ENCODE data around the gene ITPR3.

Gene ITPR3

DNA sequence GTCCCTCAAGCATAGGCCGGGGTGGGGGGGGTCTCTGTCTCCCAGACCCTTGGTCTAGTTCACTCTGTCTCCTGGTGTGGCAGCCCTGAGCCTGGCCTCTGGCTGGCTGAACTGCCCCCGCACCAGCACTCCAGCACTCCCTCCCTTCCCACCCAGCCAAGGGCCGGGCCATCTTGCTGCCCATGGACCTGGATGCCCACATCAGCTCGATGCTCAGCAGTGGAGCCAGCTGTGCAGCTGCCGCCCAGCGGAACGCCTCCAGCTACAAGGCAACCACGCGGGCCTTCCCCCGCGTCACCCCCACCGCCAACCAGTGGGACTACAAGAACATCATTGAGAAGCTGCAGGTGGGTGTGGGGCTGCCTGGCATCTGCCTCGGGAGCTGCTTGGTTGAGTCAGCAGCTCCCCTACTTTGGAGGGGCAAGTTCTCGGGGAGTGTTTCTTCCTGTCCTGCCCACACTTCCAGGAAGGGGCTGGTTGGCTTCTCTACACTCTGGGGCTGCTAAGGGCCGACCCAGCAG is 62.0 kb downstream of the ITPR3 start:
- no peak for DNase-seq (ENCODE audit: low read depth)
- TF ChIP-seq, protein P1, sequence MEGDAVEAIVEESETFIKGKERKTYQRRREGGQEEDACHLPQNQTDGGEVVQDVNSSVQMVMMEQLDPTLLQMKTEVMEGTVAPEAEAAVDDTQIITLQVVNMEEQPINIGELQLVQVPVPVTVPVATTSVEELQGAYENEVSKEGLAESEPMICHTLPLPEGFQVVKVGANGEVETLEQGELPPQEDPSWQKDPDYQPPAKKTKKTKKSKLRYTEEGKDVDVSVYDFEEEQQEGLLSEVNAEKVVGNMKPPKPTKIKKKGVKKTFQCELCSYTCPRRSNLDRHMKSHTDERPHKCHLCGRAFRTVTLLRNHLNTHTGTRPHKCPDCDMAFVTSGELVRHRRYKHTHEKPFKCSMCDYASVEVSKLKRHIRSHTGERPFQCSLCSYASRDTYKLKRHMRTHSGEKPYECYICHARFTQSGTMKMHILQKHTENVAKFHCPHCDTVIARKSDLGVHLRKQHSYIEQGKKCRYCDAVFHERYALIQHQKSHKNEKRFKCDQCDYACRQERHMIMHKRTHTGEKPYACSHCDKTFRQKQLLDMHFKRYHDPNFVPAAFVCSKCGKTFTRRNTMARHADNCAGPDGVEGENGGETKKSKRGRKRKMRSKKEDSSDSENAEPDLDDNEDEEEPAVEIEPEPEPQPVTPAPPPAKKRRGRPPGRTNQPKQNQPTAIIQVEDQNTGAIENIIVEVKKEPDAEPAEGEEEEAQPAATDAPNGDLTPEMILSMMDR (IDR thresholded peaks at IDR 0.05; ENCODE audit: low read depth, low read length, missing control alignments), result no peak
- H3K4me3 ChIP-seq (ENCODE audit: low read depth, low read length), result no peak overlapping the region

DNA sequence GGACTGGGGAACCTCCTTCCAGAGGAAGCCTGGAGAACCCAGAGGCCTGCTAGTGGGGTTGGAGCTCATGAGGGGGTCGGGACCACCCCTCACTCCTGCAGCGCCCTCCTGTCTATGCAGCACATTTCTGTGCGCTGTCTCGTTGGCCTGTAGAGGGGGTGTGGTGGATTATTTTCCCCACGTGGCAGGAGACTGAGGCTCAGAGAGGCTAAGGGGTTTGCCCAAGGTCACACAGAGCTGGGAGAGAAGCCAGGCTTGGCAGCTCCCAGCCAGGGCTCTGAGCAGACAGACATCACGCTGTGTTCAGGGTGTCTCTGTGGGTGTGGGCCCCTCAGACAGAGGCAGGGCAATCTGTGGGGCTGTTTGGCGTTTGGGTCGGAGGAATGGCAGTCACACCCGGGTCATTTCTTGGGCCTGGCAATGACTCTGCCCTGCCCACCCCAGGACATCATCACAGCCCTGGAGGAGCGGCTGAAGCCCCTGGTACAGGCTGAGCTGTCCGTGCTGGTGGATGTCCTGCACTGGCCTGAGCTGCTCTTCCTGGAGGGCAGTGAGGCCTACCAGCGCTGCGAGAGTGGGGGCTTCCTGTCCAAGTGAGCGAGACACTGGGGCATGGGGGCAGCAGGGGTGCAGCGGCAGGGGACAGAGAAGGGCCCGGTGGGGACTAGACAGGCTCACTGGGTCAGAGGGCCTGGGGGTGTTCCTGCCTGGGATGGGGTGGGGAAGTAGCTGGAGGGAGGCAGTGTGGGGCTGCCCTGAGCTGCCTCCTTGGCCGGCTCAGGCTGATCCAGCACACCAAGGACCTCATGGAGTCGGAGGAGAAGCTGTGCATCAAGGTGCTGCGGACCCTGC is 62.7 kb downstream of the ITPR3 start:
- no peak for DNase-seq (ENCODE audit: low read depth)
- TF ChIP-seq, protein P1 (IDR thresholded peaks at IDR 0.05; ENCODE audit: low read depth, low read length, missing control alignments), result no peak
- no peak overlapping the region for H3K4me3 ChIP-seq (ENCODE audit: low read depth, low read length)

DNA sequence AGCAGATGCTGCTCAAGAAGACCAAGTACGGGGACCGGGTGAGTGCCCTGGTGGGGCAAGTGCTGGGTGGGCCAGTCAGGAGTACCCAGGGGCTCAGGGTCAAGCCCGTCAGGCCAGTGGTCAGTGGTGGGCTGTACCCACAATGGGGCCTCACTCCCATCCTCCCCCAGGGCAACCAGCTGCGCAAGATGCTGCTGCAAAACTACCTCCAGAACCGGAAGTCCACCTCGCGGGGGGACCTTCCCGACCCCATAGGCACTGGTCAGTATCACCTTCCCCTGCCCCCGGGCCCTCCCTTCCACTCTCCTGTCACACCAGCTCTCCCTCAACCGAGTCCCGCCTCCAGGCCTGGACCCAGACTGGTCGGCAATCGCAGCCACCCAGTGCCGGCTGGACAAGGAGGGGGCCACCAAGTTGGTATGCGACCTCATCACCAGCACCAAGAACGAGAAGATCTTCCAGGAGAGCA is 63.3 kb downstream of the ITPR3 start:
- TF ChIP-seq, protein P1 (IDR thresholded peaks at IDR 0.05; ENCODE audit: low read depth, low read length, missing control alignments), result no peak
- no peak for DNase-seq (ENCODE audit: low read depth)
- H3K4me3 ChIP-seq (ENCODE audit: low read depth, low read length), result no peak overlapping the region

DNA sequence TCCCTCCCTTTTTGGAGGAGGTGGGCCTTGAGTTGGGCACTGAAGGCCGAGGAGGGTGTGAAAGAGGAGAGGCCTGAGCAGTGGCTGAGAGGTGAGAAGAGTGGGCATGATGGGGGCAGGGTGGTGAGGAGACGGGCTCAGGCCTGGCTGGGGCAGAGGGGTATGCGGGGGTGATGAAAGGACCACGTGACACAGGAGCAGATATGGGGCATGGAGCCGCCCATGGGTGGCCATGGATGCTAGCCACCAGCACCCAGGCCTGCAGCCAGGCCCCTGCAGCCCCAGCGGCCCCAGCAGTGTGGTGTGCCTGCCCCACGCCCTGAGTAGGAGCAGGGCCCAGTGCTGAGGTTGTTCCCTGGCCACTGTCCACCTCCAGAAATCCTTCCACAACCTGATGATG is 63.9 kb downstream of the ITPR3 start:
- no peak overlapping the region for H3K4me3 ChIP-seq (ENCODE audit: low read depth, low read length)
- DNase-seq (ENCODE audit: low read depth), result no peak
- TF ChIP-seq, protein P1 (IDR thresholded peaks at IDR 0.05; ENCODE audit: low read depth, low read length, missing control alignments), result no peak

DNA sequence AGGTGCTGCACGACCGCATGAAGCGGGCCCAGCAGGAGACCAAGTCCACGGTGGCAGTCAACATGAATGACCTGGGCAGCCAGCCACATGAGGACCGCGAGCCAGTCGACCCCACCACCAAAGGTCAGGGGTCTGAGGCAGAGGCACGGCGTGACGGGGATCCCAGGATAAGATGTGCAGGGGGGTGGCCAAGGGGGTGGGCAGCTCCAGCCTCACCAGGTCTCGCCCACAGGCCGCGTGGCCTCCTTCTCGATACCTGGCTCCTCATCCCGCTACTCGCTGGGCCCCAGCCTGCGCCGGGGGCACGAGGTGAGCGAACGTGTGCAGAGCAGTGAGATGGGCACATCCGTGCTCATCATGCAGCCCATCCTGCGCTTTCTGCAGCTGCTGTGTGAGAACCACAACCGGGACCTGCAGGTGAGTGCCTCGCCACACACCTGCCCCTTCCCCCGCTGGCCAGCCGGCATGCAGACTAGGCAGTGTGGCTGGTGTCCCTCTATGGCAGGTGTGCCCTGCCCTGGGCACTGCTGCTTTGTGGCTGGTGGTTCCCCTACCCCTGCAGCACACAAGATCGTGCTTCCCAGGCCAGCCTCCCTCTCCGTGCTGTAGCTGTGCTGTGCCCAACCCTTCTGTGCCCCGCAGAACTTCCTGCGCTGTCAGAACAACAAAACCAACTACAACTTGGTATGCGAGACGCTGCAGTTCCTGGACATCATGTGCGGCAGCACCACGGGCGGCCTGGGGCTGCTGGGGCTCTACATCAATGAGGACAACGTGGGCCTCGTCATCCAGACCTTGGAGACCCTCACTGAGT is 64.5 kb downstream of the ITPR3 start:
- TF ChIP-seq, protein P1 (IDR thresholded peaks at IDR 0.05; ENCODE audit: low read depth, low read length, missing control alignments), result no peak
- DNase-seq (ENCODE audit: low read depth), result no peak

DNA sequence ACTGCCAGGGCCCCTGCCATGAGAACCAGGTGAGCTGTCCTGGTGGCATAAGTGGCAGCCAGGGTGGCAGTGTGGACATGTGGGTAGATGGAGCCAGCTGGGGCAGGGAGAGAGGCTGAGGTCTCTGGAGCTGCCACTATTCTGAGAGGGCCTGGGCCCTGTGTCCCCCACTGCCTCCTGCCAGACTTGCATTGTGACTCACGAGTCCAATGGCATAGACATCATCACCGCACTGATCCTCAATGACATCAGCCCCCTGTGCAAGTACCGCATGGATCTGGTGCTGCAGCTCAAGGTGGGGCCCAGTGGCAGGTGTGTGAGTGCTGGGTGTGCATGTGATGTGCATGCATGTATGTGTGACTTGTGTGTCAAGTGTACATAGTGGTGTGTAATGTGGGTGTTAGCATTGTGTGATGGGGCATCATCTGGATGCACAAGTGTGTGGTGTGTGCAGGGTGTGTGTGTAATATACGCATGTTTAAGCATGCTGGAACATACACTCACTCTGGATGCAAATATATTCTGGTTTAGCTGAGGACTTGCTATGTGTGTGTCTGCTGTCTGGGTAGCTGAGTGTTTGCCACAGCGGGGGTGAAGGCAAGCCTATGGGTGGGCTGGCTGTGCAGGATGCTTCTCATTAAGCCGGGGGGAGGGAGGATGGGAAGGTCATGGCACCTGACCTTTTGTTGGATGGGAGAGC is 65.3 kb downstream of the ITPR3 start:
- no peak for DNase-seq (ENCODE audit: low read depth)

More for the DNA sequence above, 64.5 kb downstream of the ITPR3 start:
- no peak overlapping the region for H3K4me3 ChIP-seq (ENCODE audit: low read depth, low read length)

More for the DNA sequence above, 65.3 kb downstream of the ITPR3 start:
- TF ChIP-seq, protein P1 (IDR thresholded peaks at IDR 0.05; ENCODE audit: low read depth, low read length, missing control alignments), result no peak
- no peak overlapping the region for H3K4me3 ChIP-seq (ENCODE audit: low read depth, low read length)
